Measurements from ENCODE around the gene GUCY1A2.
A peak's percentile ranks its signal among the peaks of the same experiment; 100 is the strongest.

The GUCY1A2 gene

DNA sequence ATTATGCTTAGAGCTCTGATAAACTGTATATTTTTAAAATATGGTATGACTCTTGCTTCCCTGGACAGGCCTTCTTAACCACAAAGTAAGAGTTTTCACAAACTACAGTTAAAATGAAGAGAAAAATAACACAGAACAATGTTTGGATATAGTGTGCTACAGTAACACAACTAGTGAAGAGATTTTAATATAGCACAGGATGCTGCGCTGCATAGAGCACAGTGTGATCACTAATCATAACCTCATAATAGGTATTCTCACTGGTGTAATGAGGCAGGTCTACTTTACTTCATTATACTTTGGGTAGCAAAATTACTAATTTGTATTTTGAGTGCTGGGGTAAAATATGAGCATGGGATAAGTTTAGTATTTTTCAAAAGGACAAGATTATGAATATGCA, 256.5 kb downstream of the GUCY1A2 start:
- Histone ChIP-seq H3K27me3 (ENCODE audit: insufficient read depth, poor library complexity, severe bottlenecking) (peaks cover 9% of the 10 kb centered on the region), H3K4me3 (ENCODE audit: severe bottlenecking) (no peak overlapping the region), H3K9me3 (ENCODE audit: severe bottlenecking) (no peaks in the 10 kb centered on the region), H3K4me1 (ENCODE audit: insufficient read depth, poor library complexity, severe bottlenecking) (no peaks in the 10 kb centered on the region), H3K36me3 (ENCODE audit: low read depth) (no peaks in the 10 kb centered on the region), H3K27ac (ENCODE audit: poor library complexity, severe bottlenecking) (no peak overlapping the region)
- ATAC-seq (ENCODE audit: low read depth) (no peak), DNase-seq (ENCODE audit: low spot score) (no peak)
- TF ChIP-seq, protein P1, sequence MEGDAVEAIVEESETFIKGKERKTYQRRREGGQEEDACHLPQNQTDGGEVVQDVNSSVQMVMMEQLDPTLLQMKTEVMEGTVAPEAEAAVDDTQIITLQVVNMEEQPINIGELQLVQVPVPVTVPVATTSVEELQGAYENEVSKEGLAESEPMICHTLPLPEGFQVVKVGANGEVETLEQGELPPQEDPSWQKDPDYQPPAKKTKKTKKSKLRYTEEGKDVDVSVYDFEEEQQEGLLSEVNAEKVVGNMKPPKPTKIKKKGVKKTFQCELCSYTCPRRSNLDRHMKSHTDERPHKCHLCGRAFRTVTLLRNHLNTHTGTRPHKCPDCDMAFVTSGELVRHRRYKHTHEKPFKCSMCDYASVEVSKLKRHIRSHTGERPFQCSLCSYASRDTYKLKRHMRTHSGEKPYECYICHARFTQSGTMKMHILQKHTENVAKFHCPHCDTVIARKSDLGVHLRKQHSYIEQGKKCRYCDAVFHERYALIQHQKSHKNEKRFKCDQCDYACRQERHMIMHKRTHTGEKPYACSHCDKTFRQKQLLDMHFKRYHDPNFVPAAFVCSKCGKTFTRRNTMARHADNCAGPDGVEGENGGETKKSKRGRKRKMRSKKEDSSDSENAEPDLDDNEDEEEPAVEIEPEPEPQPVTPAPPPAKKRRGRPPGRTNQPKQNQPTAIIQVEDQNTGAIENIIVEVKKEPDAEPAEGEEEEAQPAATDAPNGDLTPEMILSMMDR (IDR thresholded peaks at IDR 0.05; ENCODE audit: poor library complexity, severe bottlenecking) = no peak

DNA sequence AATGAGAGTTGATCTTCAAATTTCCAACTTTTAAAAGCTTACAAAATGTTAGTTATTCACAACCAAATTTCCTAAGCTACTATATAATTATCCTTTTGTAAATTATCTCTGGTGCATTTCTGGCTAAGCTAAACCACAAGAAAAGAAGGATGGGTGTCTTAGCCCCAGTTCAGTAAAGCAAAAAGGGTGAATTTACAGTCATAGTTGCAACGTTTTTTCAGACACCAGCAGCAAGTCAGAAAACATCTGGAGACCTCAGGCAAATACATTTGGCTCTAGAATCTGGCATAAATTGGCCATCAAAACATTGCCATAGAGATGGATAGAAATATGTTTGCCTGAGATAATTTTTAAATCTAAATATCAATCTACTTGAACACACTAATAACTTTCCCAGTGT, 257.0 kb downstream of the GUCY1A2 start:
- no peak overlapping the region for H3K4me3 ChIP-seq (ENCODE audit: severe bottlenecking)
- peaks cover 9% of the 10 kb centered on the region for H3K27me3 ChIP-seq (ENCODE audit: insufficient read depth, poor library complexity, severe bottlenecking)
- no peaks in the 10 kb centered on the region for H3K9me3 ChIP-seq (ENCODE audit: severe bottlenecking)
- no peak overlapping the region for H3K27ac ChIP-seq (ENCODE audit: poor library complexity, severe bottlenecking)
- DNase-seq (ENCODE audit: low spot score) = no peak
- no peaks in the 10 kb centered on the region for H3K4me1 ChIP-seq (ENCODE audit: insufficient read depth, poor library complexity, severe bottlenecking)
- no peak for ATAC-seq (ENCODE audit: low read depth)
- no peaks in the 10 kb centered on the region for H3K36me3 ChIP-seq (ENCODE audit: low read depth)
- TF ChIP-seq, protein P1 (IDR thresholded peaks at IDR 0.05; ENCODE audit: poor library complexity, severe bottlenecking) = no peak

DNA sequence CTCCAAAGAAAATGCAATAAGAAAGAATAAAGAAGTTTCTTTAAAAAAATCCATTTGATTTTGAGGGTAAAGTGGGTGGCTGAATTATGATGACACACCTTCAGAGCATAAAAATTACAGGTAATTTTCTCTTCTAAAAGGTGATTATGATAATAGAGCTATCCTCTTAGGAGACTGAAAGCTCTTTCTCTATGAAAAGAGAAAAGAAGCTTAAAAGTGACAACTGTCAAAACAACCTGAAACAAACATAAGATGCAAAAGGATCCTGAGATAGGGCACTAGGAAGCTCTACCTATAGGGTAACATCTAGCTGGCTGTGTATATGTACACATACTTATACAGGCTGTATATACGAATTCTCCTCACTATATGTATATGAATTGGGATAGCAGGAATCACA, 270.2 kb downstream of the GUCY1A2 start:
- H3K4me3 ChIP-seq (ENCODE audit: severe bottlenecking) = no peak overlapping the region
- ATAC-seq (ENCODE audit: low read depth) (no peak), DNase-seq (ENCODE audit: low spot score) (no peak)
- no peak overlapping the region for H3K27ac ChIP-seq (ENCODE audit: poor library complexity, severe bottlenecking)
- H3K27me3 ChIP-seq (ENCODE audit: insufficient read depth, poor library complexity, severe bottlenecking) = peaks cover 7% of the 10 kb centered on the region
- TF ChIP-seq, protein P1 (IDR thresholded peaks at IDR 0.05; ENCODE audit: poor library complexity, severe bottlenecking) = no peak
- H3K4me1 ChIP-seq (ENCODE audit: insufficient read depth, poor library complexity, severe bottlenecking) = no peaks in the 10 kb centered on the region
- H3K9me3 ChIP-seq (ENCODE audit: severe bottlenecking) = no peaks in the 10 kb centered on the region
- H3K36me3 ChIP-seq (ENCODE audit: low read depth) = no peaks in the 10 kb centered on the region

DNA sequence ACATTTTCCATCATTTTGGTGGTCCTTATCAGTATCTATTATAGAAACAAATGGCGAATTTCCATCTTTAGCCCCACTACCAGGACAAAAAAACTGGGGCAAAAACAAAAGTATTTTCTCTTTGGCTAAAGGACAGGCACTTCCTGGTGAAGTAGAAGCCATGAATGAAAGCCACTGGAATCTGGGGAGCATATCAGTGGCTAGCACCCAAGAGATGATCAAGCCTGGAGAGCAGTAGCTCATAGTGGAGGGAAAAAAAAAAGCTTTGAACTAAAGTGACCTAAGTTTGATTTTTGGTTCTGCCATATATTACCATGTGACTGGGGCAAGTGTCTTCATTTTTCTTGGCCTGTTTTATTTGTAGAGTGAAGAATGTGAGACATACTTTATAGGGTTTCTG, 272.3 kb downstream of the GUCY1A2 start:
- no peak for DNase-seq (ENCODE audit: low spot score)
- no peaks in the 10 kb centered on the region for H3K4me1 ChIP-seq (ENCODE audit: insufficient read depth, poor library complexity, severe bottlenecking)

DNA sequence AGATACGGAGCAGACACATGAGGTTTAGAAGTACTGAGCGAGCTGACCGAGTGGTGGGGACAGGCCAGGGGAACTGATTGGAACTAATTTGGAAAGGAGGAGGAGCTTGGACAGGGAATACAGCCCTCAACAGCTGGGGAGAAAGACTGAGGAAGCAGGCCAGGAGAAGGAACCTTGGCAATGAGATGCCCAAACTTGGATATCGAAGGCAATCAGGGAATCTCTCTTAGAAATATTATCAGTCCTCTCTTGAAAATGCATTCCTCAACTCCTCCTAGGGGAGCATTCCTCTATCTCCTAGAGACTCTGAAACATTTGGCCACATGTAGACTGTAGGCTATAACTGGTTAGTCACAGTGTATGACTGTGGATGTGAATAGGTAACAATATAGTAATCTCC, 284.6 kb downstream of the GUCY1A2 start:
- H3K9me3 ChIP-seq (ENCODE audit: severe bottlenecking) = no peaks in the 10 kb centered on the region
- no peak overlapping the region for H3K27ac ChIP-seq (ENCODE audit: poor library complexity, severe bottlenecking)
- DNase-seq (ENCODE audit: low spot score) = no peak
- peak; percentile 23; the same call in 1 of the 3 replicates for ATAC-seq (ENCODE audit: low read depth)
- no peak overlapping the region for H3K4me3 ChIP-seq (ENCODE audit: severe bottlenecking)
- no peaks in the 10 kb centered on the region for H3K36me3 ChIP-seq (ENCODE audit: low read depth)
- no peaks in the 10 kb centered on the region for H3K4me1 ChIP-seq (ENCODE audit: insufficient read depth, poor library complexity, severe bottlenecking)
- TF ChIP-seq, protein P1 (IDR thresholded peaks at IDR 0.05; ENCODE audit: poor library complexity, severe bottlenecking) = no peak
- no peaks in the 10 kb centered on the region for H3K27me3 ChIP-seq (ENCODE audit: insufficient read depth, poor library complexity, severe bottlenecking)

More for the DNA sequence above, 272.3 kb downstream of the GUCY1A2 start:
- H3K9me3 ChIP-seq (ENCODE audit: severe bottlenecking) = no peaks in the 10 kb centered on the region
- no peaks in the 10 kb centered on the region for H3K36me3 ChIP-seq (ENCODE audit: low read depth)
- ATAC-seq (ENCODE audit: low read depth) = no peak
- H3K27me3 ChIP-seq (ENCODE audit: insufficient read depth, poor library complexity, severe bottlenecking) = peaks cover 7% of the 10 kb centered on the region
- H3K4me3 ChIP-seq (ENCODE audit: severe bottlenecking) = no peak overlapping the region
- TF ChIP-seq, protein P1 (IDR thresholded peaks at IDR 0.05; ENCODE audit: poor library complexity, severe bottlenecking) = no peak
- no peak overlapping the region for H3K27ac ChIP-seq (ENCODE audit: poor library complexity, severe bottlenecking)

Data from RWPE2 (cell line).